Ishikawa (cell line): Measurements from ENCODE around the gene THAP2.

Source experiments
- CEBPB ChIP-seq: IDR thresholded peaks from 2 replicates; pipeline ENCODE4 v1.6.1; 2012
- CREB1 ChIP-seq: IDR thresholded peaks from 2 replicates; pipeline ENCODE4 v1.6.1; 2012; ENCODE audit warnings: low read depth
- EGR1 ChIP-seq: IDR thresholded peaks from 2 replicates; pipeline ENCODE4 v1.6.1; 2012
- EP300 ChIP-seq: IDR thresholded peaks from 2 replicates; pipeline ENCODE4 v1.6.1; 2012; ENCODE audit warnings: borderline replicate concordance
- RAD21 ChIP-seq: IDR thresholded peaks from 2 replicates; pipeline ENCODE4 v1.6.1; 2012; ENCODE audit warnings: low read depth
- TAF1 ChIP-seq: IDR thresholded peaks from 2 replicates; pipeline ENCODE4 v1.6.1; 2012; ENCODE audit warnings: low read depth, mild to moderate bottlenecking
- TCF12 ChIP-seq: IDR thresholded peaks from 2 replicates; pipeline ENCODE4 v1.6.1; 2012; ENCODE audit warnings: low read depth
- TEAD4 ChIP-seq: IDR thresholded peaks from 2 replicates; pipeline ENCODE4 v1.6.1; 2012
- YY1 ChIP-seq: IDR thresholded peaks from 2 replicates; pipeline ENCODE4 v1.6.1; 2012; ENCODE audit warnings: low read depth
- ZBTB7A ChIP-seq: IDR thresholded peaks from 2 replicates; pipeline ENCODE4 v1.6.1; 2012; ENCODE audit warnings: low read depth
- TF ChIP-seq, protein P1 (sequence below): IDR thresholded peaks from 2 replicates; pipeline ENCODE4 v1.6.1; 2012
- TF ChIP-seq, protein P2 (sequence below): IDR thresholded peaks from 2 replicates; pipeline ENCODE4 v1.6.1; 2012
- TF ChIP-seq, protein P3 (sequence below): IDR thresholded peaks from 2 replicates; pipeline ENCODE4 v1.6.1; 2012; ENCODE audit warnings: low read depth, mild to moderate bottlenecking

DNA sequence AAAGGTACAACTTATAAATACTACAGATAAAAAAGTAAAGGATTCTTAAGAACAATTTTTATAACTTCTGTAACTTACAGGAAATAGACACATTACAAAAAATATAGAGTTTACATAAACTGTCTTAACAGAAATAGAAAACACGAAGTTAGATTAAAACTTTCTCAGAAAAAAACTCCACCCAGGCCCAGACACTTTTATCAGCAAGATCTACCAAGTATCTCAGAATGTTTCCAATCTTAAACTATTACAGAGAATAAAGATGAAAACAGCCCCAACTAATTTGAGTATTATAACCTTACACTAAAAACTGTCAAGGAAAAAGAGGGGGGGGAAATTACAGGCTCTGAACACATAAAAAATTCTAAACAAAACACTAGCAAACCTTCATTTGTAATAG, 8.6 kb upstream of the THAP2 start:
- TF ChIP-seq EGR1: no peak
- TF ChIP-seq TAF1: no peak
- TF ChIP-seq CREB1: no peak
- TF ChIP-seq, protein P1, sequence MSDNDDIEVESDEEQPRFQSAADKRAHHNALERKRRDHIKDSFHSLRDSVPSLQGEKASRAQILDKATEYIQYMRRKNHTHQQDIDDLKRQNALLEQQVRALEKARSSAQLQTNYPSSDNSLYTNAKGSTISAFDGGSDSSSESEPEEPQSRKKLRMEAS: no peak
- TF ChIP-seq RAD21: no peak
- TF ChIP-seq YY1: no peak
- no peak for TF ChIP-seq TCF12
- TF ChIP-seq TEAD4: no peak
- no peak for TF ChIP-seq ZBTB7A
- no peak for TF ChIP-seq CEBPB
- TF ChIP-seq, protein P2, sequence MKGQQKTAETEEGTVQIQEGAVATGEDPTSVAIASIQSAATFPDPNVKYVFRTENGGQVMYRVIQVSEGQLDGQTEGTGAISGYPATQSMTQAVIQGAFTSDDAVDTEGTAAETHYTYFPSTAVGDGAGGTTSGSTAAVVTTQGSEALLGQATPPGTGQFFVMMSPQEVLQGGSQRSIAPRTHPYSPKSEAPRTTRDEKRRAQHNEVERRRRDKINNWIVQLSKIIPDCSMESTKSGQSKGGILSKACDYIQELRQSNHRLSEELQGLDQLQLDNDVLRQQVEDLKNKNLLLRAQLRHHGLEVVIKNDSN: no peak
- TF ChIP-seq EP300: no peak
- TF ChIP-seq, protein P3, sequence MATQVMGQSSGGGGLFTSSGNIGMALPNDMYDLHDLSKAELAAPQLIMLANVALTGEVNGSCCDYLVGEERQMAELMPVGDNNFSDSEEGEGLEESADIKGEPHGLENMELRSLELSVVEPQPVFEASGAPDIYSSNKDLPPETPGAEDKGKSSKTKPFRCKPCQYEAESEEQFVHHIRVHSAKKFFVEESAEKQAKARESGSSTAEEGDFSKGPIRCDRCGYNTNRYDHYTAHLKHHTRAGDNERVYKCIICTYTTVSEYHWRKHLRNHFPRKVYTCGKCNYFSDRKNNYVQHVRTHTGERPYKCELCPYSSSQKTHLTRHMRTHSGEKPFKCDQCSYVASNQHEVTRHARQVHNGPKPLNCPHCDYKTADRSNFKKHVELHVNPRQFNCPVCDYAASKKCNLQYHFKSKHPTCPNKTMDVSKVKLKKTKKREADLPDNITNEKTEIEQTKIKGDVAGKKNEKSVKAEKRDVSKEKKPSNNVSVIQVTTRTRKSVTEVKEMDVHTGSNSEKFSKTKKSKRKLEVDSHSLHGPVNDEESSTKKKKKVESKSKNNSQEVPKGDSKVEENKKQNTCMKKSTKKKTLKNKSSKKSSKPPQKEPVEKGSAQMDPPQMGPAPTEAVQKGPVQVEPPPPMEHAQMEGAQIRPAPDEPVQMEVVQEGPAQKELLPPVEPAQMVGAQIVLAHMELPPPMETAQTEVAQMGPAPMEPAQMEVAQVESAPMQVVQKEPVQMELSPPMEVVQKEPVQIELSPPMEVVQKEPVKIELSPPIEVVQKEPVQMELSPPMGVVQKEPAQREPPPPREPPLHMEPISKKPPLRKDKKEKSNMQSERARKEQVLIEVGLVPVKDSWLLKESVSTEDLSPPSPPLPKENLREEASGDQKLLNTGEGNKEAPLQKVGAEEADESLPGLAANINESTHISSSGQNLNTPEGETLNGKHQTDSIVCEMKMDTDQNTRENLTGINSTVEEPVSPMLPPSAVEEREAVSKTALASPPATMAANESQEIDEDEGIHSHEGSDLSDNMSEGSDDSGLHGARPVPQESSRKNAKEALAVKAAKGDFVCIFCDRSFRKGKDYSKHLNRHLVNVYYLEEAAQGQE: no peak
